GM12864 (cell line): ENCODE results near the gene TMEM61.

Source experiments
- DNase-seq: peaks from one replicate; pipeline ENCODE4 v3.0.0-alpha.2; 2011; ENCODE audit warnings: low read depth
- H3K4me3 ChIP-seq: 2 replicates; pipeline ENCODE4 v1.5.1; 2011; ENCODE audit warnings: mild to moderate bottlenecking, low read depth, low read length, control low read depth
- CTCF ChIP-seq: IDR thresholded peaks from 2 replicates; pipeline ENCODE4 v1.5.1; 2011; ENCODE audit warnings: low read depth, mild to moderate bottlenecking, moderate library complexity, low read length, control low read depth, inconsistent platforms; ENCODE audit errors: missing control alignments

The TMEM61 gene

GRCh38 chr1:54998677-54999076 lies 18.2 kb downstream of the TMEM61 start, which contains the start of gene BSND:
TSS of gene BSND (plus strand) at chr1:54998933. CDS start at chr1:54999187, 254 bp downstream.
- no peak within 1 kb of the TSS for H3K4me3 ChIP-seq
- DNase-seq: no peak
- TF ChIP-seq CTCF: no peak

- DNase-seq: no peak
- H3K4me3 ChIP-seq: no peak overlapping the region
- TF ChIP-seq CTCF: no peak
Measured at GRCh38 chr1:55000110-55001085, 20.0 kb downstream of the TMEM61 start.

- no peak for TF ChIP-seq CTCF
- no peak overlapping the region for H3K4me3 ChIP-seq
- no peak for DNase-seq
Measured at GRCh38 chr1:55001311-55001710, 20.9 kb downstream of the TMEM61 start.

- no peak for TF ChIP-seq CTCF
- H3K4me3 ChIP-seq: no peak overlapping the region
- DNase-seq: no peak
Measured at GRCh38 chr1:55002686-55003085, 22.3 kb downstream of the TMEM61 start.

GRCh38 chr1:55005351-55006140 lies 25.1 kb downstream of the TMEM61 start:
- DNase-seq: no peak

GRCh38 chr1:55006931-55007330 lies 26.5 kb downstream of the TMEM61 start:
- H3K4me3 ChIP-seq: no peak overlapping the region
- no peak for TF ChIP-seq CTCF
- DNase-seq: no peak

More at GRCh38 chr1:55005351-55006140, 25.1 kb downstream of the TMEM61 start:
- no peak overlapping the region for H3K4me3 ChIP-seq
- no peak for TF ChIP-seq CTCF
